RPMI7951 (cell line): ENCODE measurements around the gene RBM42. TPM values are rescaled to one million over a fixed set of nuclear protein-coding genes. Genes with fewer than 3 reads are reported as not detected.
"Not testable (repeated sequence)": the region's sequence is repeated elsewhere in the genome, so short reads cannot be mapped to it uniquely, and the experiment has no call there.

Experiments
- DNase-seq: peaks from one replicate; pipeline ENCODE4 v3.0.0-alpha.2; 2012; ENCODE audit warnings: low read depth
- total RNA-seq: library from RNA; depleted of rRNA; stranded (reverse); fragments of >200 nt; shearing (Covaris generic); gene quantifications from 2 replicates; pipeline ENCODE4 v1.2.3, GENCODE V29; 2014; rRNA removed

RBM42 gene
- 90.8 and 103 TPM in 2 replicates for total RNA-seq

GRCh38 chr19:35628565-35629331, at the start of gene RBM42:
RBM42 (plus strand) TSS chr19:35629036; CDS start chr19:35629154, 118 bp downstream.
- DNase-seq: peak; percentile 100

GRCh38 chr19:35582760-35583159, 46.1 kb upstream of the RBM42 start:
- no peak for DNase-seq

- peak; percentile 9 for DNase-seq
Measured at GRCh38 chr19:35585848-35586247, 43.0 kb upstream of the RBM42 start, which contains the start of gene PMIS2. PMIS2 (plus strand) TSS chr19:35586173; CDS start chr19:35586260, 87 bp downstream.

- DNase-seq: no peak
Measured at GRCh38 chr19:35587321-35587720, 41.5 kb upstream of the RBM42 start.

- DNase-seq: no peak
Measured at GRCh38 chr19:35590875-35591274, 38.0 kb upstream of the RBM42 start.

- peak; percentile 9 for DNase-seq
Measured at GRCh38 chr19:35592226-35592625, 36.6 kb upstream of the RBM42 start.

- not testable (repeated sequence) for DNase-seq
Measured at GRCh38 chr19:35595026-35595425, 33.8 kb upstream of the RBM42 start.

GRCh38 chr19:35595928-35596327, 32.9 kb upstream of the RBM42 start:
- DNase-seq: no peak

GRCh38 chr19:35596366-35596999, 32.4 kb upstream of the RBM42 start:
- DNase-seq: peak; percentile 35

- no peak for DNase-seq
Measured at GRCh38 chr19:35601971-35602370, 26.9 kb upstream of the RBM42 start.

- DNase-seq: not testable (repeated sequence)
Measured at GRCh38 chr19:35604436-35604835, 24.4 kb upstream of the RBM42 start.

GRCh38 chr19:35607170-35607569, 21.7 kb upstream of the RBM42 start:
- not testable (repeated sequence) for DNase-seq

GRCh38 chr19:35607661-35608060, 21.2 kb upstream of the RBM42 start:
- no peak for DNase-seq

- no peak for DNase-seq
Measured at GRCh38 chr19:35608251-35608650, 20.6 kb upstream of the RBM42 start.

GRCh38 chr19:35609851-35610353, 18.9 kb upstream of the RBM42 start:
- DNase-seq: no peak

GRCh38 chr19:35612224-35612558, 16.6 kb upstream of the RBM42 start:
- no peak for DNase-seq

GRCh38 chr19:35612559-35613321, 16.1 kb upstream of the RBM42 start, which contains the start of gene HAUS5:
HAUS5 (plus strand) TSS chr19:35612735; CDS start chr19:35612795, 60 bp downstream.
- DNase-seq: peak; percentile 91

GRCh38 chr19:35613574-35613973, 15.3 kb upstream of the RBM42 start:
- no peak for DNase-seq

- no peak for DNase-seq
Measured at GRCh38 chr19:35615036-35615435, 13.8 kb upstream of the RBM42 start.

GRCh38 chr19:35618857-35619256, 10.0 kb upstream of the RBM42 start:
- no peak for DNase-seq

- DNase-seq: no peak
Measured at GRCh38 chr19:35619290-35619923, 9.4 kb upstream of the RBM42 start.

GRCh38 chr19:35620001-35620400, 8.8 kb upstream of the RBM42 start:
- no peak for DNase-seq
